Subcutaneous preadipocyte (primary cell): ENCODE data around the gene UNC5A. TPM values are rescaled to one million over a fixed set of nuclear protein-coding genes. Genes with fewer than 3 reads are reported as not detected.

Experiments
- total RNA-seq: library from RNA; depleted of rRNA; stranded (reverse); fragments of >200 nt; gene quantifications from 2 replicates; pipeline ENCODE4 v1.2.3, GENCODE V29; 2012

The UNC5A gene
- total RNA-seq: under 0.01 TPM in 2 replicates

DNA sequence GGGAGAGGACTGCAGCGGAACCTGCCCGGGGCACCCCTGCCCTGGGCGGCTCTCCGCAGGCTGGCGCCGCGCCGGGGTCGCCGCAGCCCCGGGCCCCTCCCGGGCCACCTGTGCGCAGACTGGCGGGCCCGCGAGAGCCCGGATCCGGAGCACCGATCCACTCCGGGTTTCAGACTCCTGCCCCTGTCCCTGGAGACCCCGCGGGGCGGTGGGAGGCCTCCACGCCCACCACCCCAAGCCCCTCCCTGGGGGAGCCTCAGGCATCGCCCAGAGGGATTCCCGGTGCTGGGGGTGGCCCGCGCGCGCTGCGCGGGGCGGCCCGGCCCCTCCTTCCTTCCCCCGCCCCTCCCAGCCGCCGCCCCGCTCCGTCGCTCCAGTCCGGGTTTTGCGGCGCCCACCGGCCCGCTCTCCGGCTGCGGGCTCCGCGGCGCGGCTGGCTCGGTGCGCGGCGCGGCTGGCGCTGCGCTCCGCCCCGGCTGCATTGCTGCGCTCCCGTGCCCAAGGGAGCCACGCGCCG, at the start of gene UNC5A:
Gene UNC5A (plus strand): TSS at position 479 of the 517 bp plus-strand sequence. CDS start 192 bp downstream, outside the sequence.

DNA sequence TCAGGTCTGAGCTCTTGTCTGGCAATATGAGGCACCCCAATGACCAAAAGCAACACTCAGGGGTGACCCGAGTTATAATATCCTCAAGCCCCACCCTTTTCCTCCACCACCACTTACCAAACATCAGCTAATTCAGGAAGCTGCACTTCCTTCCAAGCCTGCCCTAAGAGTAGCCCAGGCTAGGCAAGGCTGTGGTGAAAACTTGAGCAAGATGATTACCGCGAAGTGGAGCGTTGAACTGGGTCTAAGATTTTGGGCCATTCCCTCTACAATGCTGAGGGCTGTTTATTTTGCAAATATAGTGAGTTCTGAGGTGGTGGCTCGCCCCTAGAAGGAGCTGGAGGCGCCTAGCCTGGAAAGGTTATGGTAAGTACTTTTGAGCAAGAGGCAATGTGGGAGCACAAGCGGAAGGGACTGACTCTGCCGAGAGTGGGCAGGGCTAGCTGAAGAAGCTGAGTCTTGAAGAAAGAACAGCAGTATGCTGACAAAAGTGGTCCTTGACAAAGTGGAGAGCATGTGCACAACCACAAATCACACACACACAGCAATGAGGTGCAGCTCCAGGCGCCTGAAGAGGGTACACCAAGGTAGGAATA, 89.0 kb downstream of the UNC5A start, which contains the start of gene HK3:
Gene HK3 (minus strand): TSS at position 51 of the 596 bp plus-strand sequence. CDS start 3,187 bp downstream, outside the sequence.

Other genes with a start within 250 kb of the UNC5A start
- 5.1 and 8.0 TPM in 2 replicates for gene GPRIN1, start 200.4 kb upstream of the UNC5A start, total RNA-seq
- gene SNCB, start 180.0 kb upstream of the UNC5A start, total RNA-seq: 1.2 TPM in 1 of 2 replicates, not detected in the other
- gene EIF4E1B, start 179.9 kb upstream of the UNC5A start, total RNA-seq: not detected in 2 replicates
- gene TSPAN17, start 163.1 kb upstream of the UNC5A start, total RNA-seq: 26.8 and 30.7 TPM in 2 replicates
- not detected in 2 replicates for gene HK3, start 88.8 kb downstream of the UNC5A start, total RNA-seq
- gene UIMC1, start 196.2 kb downstream of the UNC5A start, total RNA-seq: 26.8 and 38.9 TPM in 2 replicates
- gene ZNF346, start 212.1 kb downstream of the UNC5A start, total RNA-seq: 13.1 and 15.8 TPM in 2 replicates